ENCODE measurements around the gene NTSR2. TPM values are rescaled to one million over a fixed set of nuclear protein-coding genes. Genes with fewer than 3 reads are reported as not detected.

Gene NTSR2
- total and polyA plus RNA-seq, 2 of the 8 experiments (the other 6 are each of a cell fraction or from before 2014, with no cell fraction given): 0.05 TPM; not detected in 1

DNA sequence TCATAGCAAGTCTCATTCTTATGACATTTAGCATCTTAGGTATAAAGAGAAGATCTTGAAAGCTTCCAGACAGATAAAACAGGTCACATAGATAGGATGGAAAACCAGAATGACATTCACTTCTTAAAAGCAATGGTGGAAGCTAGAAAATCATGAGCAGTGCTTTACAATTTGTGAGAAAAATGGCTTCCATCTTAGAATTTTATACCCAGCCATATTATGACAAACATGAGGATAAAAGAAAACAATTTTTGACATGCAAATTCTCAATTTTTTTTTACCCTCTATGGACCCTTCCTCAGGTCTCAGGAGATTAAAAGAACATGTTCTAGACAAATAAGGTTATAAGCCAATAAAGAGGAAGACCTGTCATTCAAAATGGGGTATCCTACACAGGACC is 7.1 kb downstream of the NTSR2 start:
- Histone ChIP-seq H3K4ac (replicated peaks; ENCODE audit: insufficient read length, low read depth, low read length) (no peak overlapping the region), H4K8ac (ENCODE audit: extremely low read depth, insufficient read depth, low read length) (no peak overlapping the region), H3K9ac (replicated peaks in 1 of 4; ENCODE audit: extremely low read depth in 1 of 4, low read depth in 3 of 4, low read length in 3 of 4) (no peak overlapping the region), H2BK120ac (replicated peaks; ENCODE audit: low read depth, low read length) (no peak overlapping the region), H2BK15ac (ENCODE audit: low read length) (no peak overlapping the region), H2BK12ac (ENCODE audit: low read depth, low read length) (no peak overlapping the region), H2BK5ac (ENCODE audit: low read depth, low read length) (no peak overlapping the region), H2AFZ (ENCODE audit: low read length) (no peak overlapping the region), H3K23ac (ENCODE audit: insufficient read length) (no peak overlapping the region), H4K20me1 (replicated peaks in 1 of 2; ENCODE audit: control insufficient read depth in 1 of 2, insufficient read depth in 2 of 2, low read length in 2 of 2) (no peaks in the 10 kb centered on the region), H3K18ac (ENCODE audit: extremely low read depth, low read length) (no peak overlapping the region), H2BK20ac (ENCODE audit: low read length) (no peak overlapping the region), H3K79me2 (ENCODE audit: control insufficient read depth in 1 of 2, insufficient read depth in 2 of 2, low read length in 2 of 2) (no peaks in the 10 kb centered on the region), H3K4me2 (ENCODE audit: insufficient read depth in 1 of 2, low read depth in 2 of 2, low read length in 2 of 2) (no peak overlapping the region), H3K79me1 (ENCODE audit: low read depth, low read length) (no peaks in the 10 kb centered on the region), H3K14ac (ENCODE audit: insufficient read length) (no peak overlapping the region), H2AK5ac (ENCODE audit: low read depth, low read length) (no peak overlapping the region), H4K91ac (replicated peaks; ENCODE audit: insufficient read length, low read length) (no peak overlapping the region), H3K27me3 (replicated peaks in 1 of 4; ENCODE audit: control insufficient read depth in 3 of 4, extremely low read depth in 1 of 4, insufficient read depth in 3 of 4, low read length in 3 of 4) (no peaks in the 10 kb centered on the region; a peak in 2 of 7 replicates), H3K4me3 (ENCODE audit: extremely low read depth in 1 of 4, insufficient read depth in 2 of 4, low read depth in 3 of 4, low read length in 4 of 4) (no peak overlapping the region), H3K27ac (ENCODE audit: low read depth, low read length) (no peak overlapping the region), H3K23me2 (ENCODE audit: low read depth, low read length) (no peaks in the 10 kb centered on the region; the same call in 1 of the 2 replicates), H3K9me3 (ENCODE audit: insufficient read depth in 2 of 2, low read depth in 1 of 2, low read length in 1 of 2) (peaks cover 6% of the 10 kb centered on the region in 2 experiments; a peak in 2 of 4 replicates), H3K56ac (replicated peaks; ENCODE audit: insufficient read length, low read depth, low read length) (no peak overlapping the region), H3K4me1 (replicated peaks in 1 of 4; ENCODE audit: control insufficient read depth in 3 of 4, insufficient read depth in 4 of 4, low read length in 3 of 4) (no peaks in the 10 kb centered on the region), H3K36me3 (ENCODE audit: control insufficient read depth in 2 of 4, insufficient read depth in 4 of 4, low read length in 3 of 4) (no peaks in the 10 kb centered on the region), H4K5ac (ENCODE audit: insufficient read length, low read depth, low read length) (no peak overlapping the region)
- DNase-seq (ENCODE audit: low read depth in 1 of 2, low spot score in 2 of 2) (no peak), FAIRE-seq (no peak)
- CTCF ChIA-PET (ENCODE audit: partially characterized antibody): interaction anchor here (0.5 to 6.4 kb wide), 4 partner anchors 20 to 230 kb away, joined by 3 to 37 read pairs (median 4); no protein-coding TSS in a partner anchor
- no peak for TF ChIP-seq CHD1 (IDR thresholded peaks at IDR 0.05; ENCODE audit: low read depth, low read length)
- no peak for TF ChIP-seq CREB1 (IDR thresholded peaks at IDR 0.05)
- no peak for TF ChIP-seq MAFK (IDR thresholded peaks at IDR 0.05; ENCODE audit: low read depth, low read length)
- TF ChIP-seq POLR2A (IDR thresholded peaks at IDR 0.05; ENCODE audit: control extremely low read depth in 1 of 2, low read depth in 2 of 2, low read length in 2 of 2): no peak
- no peak for TF ChIP-seq ATF3 (IDR thresholded peaks at IDR 0.05; ENCODE audit: insufficient read depth, low read depth, low read length)
- no peak for TF ChIP-seq NRF1 (IDR thresholded peaks at IDR 0.05; ENCODE audit: low read depth, low read length)
- no peak for TF ChIP-seq CTCF (IDR thresholded peaks at IDR 0.05; ENCODE audit: control extremely low read depth in 1 of 3, insufficient read depth in 1 of 3, low read depth in 1 of 3, low read length in 3 of 3)
- POLR2A ChIA-PET (ENCODE audit: partially characterized antibody): no interaction called here
